K562 (cell line): Measurements from ENCODE around the gene NPY4R. TPM values are rescaled to one million over a fixed set of nuclear protein-coding genes. Genes with fewer than 3 reads are reported as not detected.

Experiments
- ATAC-seq: fragments of 200-7000 bp; cut with Tn5 transposase; 3 replicates; pipeline ENCODE4 v1.9.1; 2020; ENCODE audit warnings: moderate library complexity
- BruUV-seq: library from RNA; stranded (reverse); fragments of 400-500 nt; replicated peaks from 2 replicates; lab custom pipeline; 2021; lab: Mats Ljungman, UMichigan
- CTCF ChIA-PET: fragments of 300-600 bp; formaldehyde crosslinking; extraction: SDS; loops from one replicate; lab custom pipeline; 2021; ENCODE audit warnings: low intra/inter-chr PET ratio; lab: Yijun Ruan, JAX
- POLR2A ChIA-PET: fragments of 300-600, 350-650 bp; sonication (Branson Sonifier 250); formaldehyde crosslinking; extraction: SDS; loops from one replicate; lab custom pipeline; 2021; ENCODE audit warnings: antibody characterized with exemption, inconsistent platforms; lab: Yijun Ruan, JAX
- DNase-seq, 4 experiments: peaks; one replicate each; pipeline versions ENCODE4 v3.0.0 to v3.0.0-alpha.2; 2011 to 2018; ENCODE audit warnings: low spot score in 3 of 4, mixed read lengths in 3 of 4; ENCODE audit errors: extremely low read depth in 1 of 4
- FAIRE-seq: peaks from 2 replicates; lab custom pipeline; 2011; peaks lifted over from hg19 to GRCh38; lab: Jason Lieb, UNC
- H2AFZ ChIP-seq: 2 replicates; pipeline ENCODE4 v1.6.0; 2011; ENCODE audit warnings: low read depth, low read length, control low read depth, inconsistent platforms
- H3K27ac ChIP-seq: fragments of 200-600 bp; 3 replicates; pipeline ENCODE4 v1.8.0; 2011; ENCODE audit warnings: low read depth, mild to moderate bottlenecking, control low read depth, inconsistent platforms, low read length, moderate library complexity, mixed read lengths; ENCODE audit errors: extremely low read depth
- H3K27me3 ChIP-seq, 2 experiments: fragments of 300-600 bp in 1 of 2; 2 replicates in 1 of 2; 3 replicates in 1 of 2; pipeline versions ENCODE4 v1.6.0 to v1.8.0; 2011; ENCODE audit warnings: inconsistent platforms in 2 of 2, low read length in 2 of 2, mild to moderate bottlenecking in 1 of 2, mixed read lengths in 1 of 2, moderate library complexity in 1 of 2; ENCODE audit not compliant: control insufficient read depth in 2 of 2, insufficient read depth in 2 of 2
- H3K36me3 ChIP-seq: fragments of 300-600 bp; 3 replicates; pipeline ENCODE4 v1.8.0; 2011; ENCODE audit warnings: mild to moderate bottlenecking, low read length, inconsistent platforms; ENCODE audit not compliant: control insufficient read depth, insufficient read depth
- H3K4me1 ChIP-seq, 2 experiments: fragments of 200-600 bp in 1 of 2; replicated peaks in 1 of 2; 2 replicates in 1 of 2; 3 replicates in 1 of 2; pipeline versions ENCODE4 v1.5.1 to v1.8.0; 2011; ENCODE audit warnings: inconsistent platforms in 2 of 2, low read length in 2 of 2, mild to moderate bottlenecking in 1 of 2, mixed read lengths in 1 of 2, moderate library complexity in 1 of 2; ENCODE audit not compliant: control insufficient read depth in 2 of 2, insufficient read depth in 2 of 2
- H3K4me2 ChIP-seq: 2 replicates; pipeline ENCODE4 v1.6.1; 2011; ENCODE audit warnings: low read length, control low read depth, inconsistent platforms, mixed read lengths; ENCODE audit not compliant: insufficient read depth
- H3K4me3 ChIP-seq: fragments of 200-600 bp; sonication (generic), shearing (Covaris generic); 2 replicates; pipeline ENCODE4 v1.5.1; 2016; ENCODE audit warnings: control low read depth, inconsistent platforms
- H3K79me2 ChIP-seq: fragments of 200-600 bp; 3 replicates; pipeline ENCODE4 v1.8.0; 2011; ENCODE audit warnings: low read length, inconsistent platforms; ENCODE audit not compliant: control insufficient read depth, insufficient read depth
- H3K9ac ChIP-seq, 2 experiments: 2 replicates each; pipeline versions ENCODE4 v1.6.0 to v1.6.1; 2011; ENCODE audit warnings: low read depth in 2 of 2, low read length in 2 of 2, control low read depth in 1 of 2, inconsistent platforms in 1 of 2, mild to moderate bottlenecking in 1 of 2, mixed read lengths in 1 of 2; ENCODE audit not compliant: insufficient read depth in 1 of 2
- H3K9me1 ChIP-seq: one replicate; pipeline ENCODE4 v1.6.0; 2011; ENCODE audit warnings: inconsistent platforms, mild to moderate bottlenecking, low read length, moderate library complexity; ENCODE audit not compliant: control insufficient read depth, insufficient read depth
- H3K9me3 ChIP-seq: replicated peaks from 2 replicates; pipeline ENCODE4 v1.5.1; 2011; ENCODE audit warnings: low read depth, low read length, inconsistent platforms; ENCODE audit not compliant: control insufficient read depth, insufficient read depth
- H4K20me1 ChIP-seq: replicated peaks from 2 replicates; pipeline ENCODE4 v1.6.1; 2011; ENCODE audit warnings: low read length, inconsistent platforms, mixed read lengths; ENCODE audit not compliant: control insufficient read depth, insufficient read depth
- CBX8 ChIP-seq: fragments of 200-600 bp; sonication (generic); IDR thresholded peaks from 2 replicates; pipeline ENCODE4 v1.6.1; 2012; ENCODE audit warnings: borderline replicate concordance, mixed run types, low read depth, mild to moderate bottlenecking, moderate library complexity, mixed read lengths, low read length, control low read depth, inconsistent platforms; ENCODE audit not compliant: poor library complexity, severe bottlenecking; ENCODE audit errors: extremely low read depth
- ILF3 ChIP-seq: fragments of 450-650 bp; IDR thresholded peaks from 2 replicates; pipeline ENCODE4 v1.6.1; 2018; ENCODE audit warnings: antibody characterized with exemption, mild to moderate bottlenecking, moderate library complexity, borderline replicate concordance
- PHF8 ChIP-seq: fragments of 200-600 bp; sonication (generic); IDR thresholded peaks from 2 replicates; pipeline ENCODE4 v1.6.1; 2012; ENCODE audit warnings: mixed run types, mild to moderate bottlenecking, inconsistent platforms, low read length, moderate library complexity, borderline replicate concordance
- TOE1 ChIP-seq, 2 experiments: fragments of 450-650 bp in 1 of 2; sonication (generic) in 1 of 2; formaldehyde crosslinking in 1 of 2; IDR thresholded peaks; 2 replicates each; pipeline versions ENCODE4 v1.7.1 to v1.8.0; 2016 to 2022; ENCODE audit warnings: borderline replicate concordance in 2 of 2, mild to moderate bottlenecking in 2 of 2, antibody characterized with exemption in 1 of 2, inconsistent platforms in 1 of 2, low read depth in 1 of 2, missing genetic modification reagents in 1 of 2, moderate library complexity in 1 of 2
- WGBS: fragments of 100-300 bp; shearing (Covaris generic); methylation state at CpG from one replicate; pipeline ENCODE4 v1.1.6; 2016; ENCODE audit warnings: low coverage, mixed read lengths; ENCODE audit not compliant: insufficient coverage; ENCODE audit errors: missing lambda C conversion rate; 5-methylcytosine and 5-hydroxymethylcytosine counted together
- in situ Hi-C: fragments of 300-500 bp; cut with MboI; formaldehyde crosslinking; loops from 4 replicates; pipeline ENCODE4 v1.15.0; 2018; ENCODE audit warnings: inconsistent platforms, mixed read lengths
- intact Hi-C: fragments of 100-400 bp; cut with micrococcal nuclease; formaldehyde crosslinking; loops from 2 replicates; pipeline ENCODE4 v1.14.2; 2022
- polyA plus RNA-seq, 8 experiments: library from polyadenylated mRNA; depleted of rRNA in 4 of 8; stranded (reverse) in 5 of 8; unstranded in 3 of 8; fragments of >200 nt; fragmentation: Nextera tagmentation in 2 of 8; fragmentation: Illumina TruSeq in 1 of 8; extraction: Ambion mirVana in 2 of 8; extraction: Trizol in 1 of 8; gene quantifications; 2 replicates each; pipeline versions ENCODE4 v1.2.1 to v1.2.3, GENCODE V29; 2011 to 2014; ENCODE audit warnings: inconsistent platforms in 1 of 8, missing spikeins in 1 of 8
- total RNA-seq, 7 experiments: library from RNA; depleted of rRNA in 6 of 7; stranded (reverse); fragments of >200 nt in 6 of 7; fragmentation: Illumina TruSeq in 2 of 7; extraction: Trizol in 2 of 7; gene quantifications; 2 replicates each; pipeline versions ENCODE4 v1.2.1 to v1.2.3, GENCODE V29; 2011 to 2021; ENCODE audit warnings: low replicate concordance in 1 of 7

Gene NPY4R
- total and polyA plus RNA-seq, 9 of the 15 experiments (the other 6 are each of a cell fraction or from before 2014, with no cell fraction given) = not detected

- Histone ChIP-seq H2AFZ (no peak overlapping the region), H3K27ac (no peak overlapping the region), H3K4me3 (no peak overlapping the region), H3K4me1 (no peaks in the 10 kb centered on the region), H3K9me1 (no peaks in the 10 kb centered on the region), H3K9me3 (no peaks in the 10 kb centered on the region), H3K4me2 (no peak overlapping the region), H3K79me2 (no peaks in the 10 kb centered on the region), H3K36me3 (no peaks in the 10 kb centered on the region), H3K9ac (no peak overlapping the region), H4K20me1 (peaks cover 8% of the 10 kb centered on the region; the same call in 1 of the 2 replicates), H3K27me3 (peaks cover 21 to 37% of the 10 kb centered on the region in 2 experiments; a peak in 4 of 5 replicates)
- CTCF ChIA-PET = no interaction called here
- TF ChIP-seq ILF3 (no peak), CBX8 (no peak), TOE1 (IDR thresholded peaks at IDR 0.05; ENCODE audit: borderline replicate concordance) (no peak), TOE1 (CRISPR knock-in tag; IDR thresholded peaks at IDR 0.05; ENCODE audit: borderline replicate concordance, low read depth) (no peak), PHF8 (no peak)
- BruUV-seq = no TSS peak
- no peak for ATAC-seq
- no peak for DNase-seq
- in situ Hi-C loops = no loop called here
- 0% methylated on average over 3 of the region's 3 CpGs for WGBS
- POLR2A ChIA-PET = interaction anchor here (0.8 kb wide), 1 partner anchor 13 kb away, joined by 5 read pairs; no protein-coding TSS in a partner anchor
- no peak for FAIRE-seq
- intact Hi-C loops = no loop called here
These were observed 49.1 kb upstream of the NPY4R start for GRCh38 chr10:46514899-46515298.
